Measurements from ENCODE around the gene ITPR3.
A peak's percentile ranks its signal among the peaks of the same experiment; 100 is the strongest.

DNA sequence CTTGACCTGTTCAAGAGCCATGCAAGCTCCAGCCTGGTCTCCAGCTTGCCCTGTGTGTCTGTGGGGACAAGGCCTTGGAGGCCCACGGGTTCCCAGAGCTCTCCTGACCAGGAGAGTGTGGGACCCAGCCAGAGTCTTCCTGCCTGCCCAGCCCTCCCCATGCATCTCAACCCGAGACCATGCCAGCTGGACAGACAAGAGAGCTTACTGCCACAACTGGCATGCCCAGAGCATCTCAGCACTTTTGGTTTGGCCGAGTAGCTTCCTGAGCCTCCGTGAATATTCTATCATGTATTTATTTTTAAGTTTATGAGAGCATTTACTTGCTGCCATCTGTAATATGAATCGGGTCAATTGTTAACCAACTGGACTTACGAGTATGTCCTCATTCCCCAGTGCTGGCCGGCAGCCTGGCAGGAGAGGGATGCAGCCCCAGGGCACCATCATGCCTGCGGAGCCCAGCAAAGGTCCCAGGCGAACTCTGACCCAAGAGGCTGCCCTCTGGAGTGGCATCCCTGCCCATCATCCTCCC is 110.7 kb downstream of the ITPR3 start:
- no peak for TF ChIP-seq YY1 (IDR thresholded peaks at IDR 0.05)
- TF ChIP-seq, protein P1, sequence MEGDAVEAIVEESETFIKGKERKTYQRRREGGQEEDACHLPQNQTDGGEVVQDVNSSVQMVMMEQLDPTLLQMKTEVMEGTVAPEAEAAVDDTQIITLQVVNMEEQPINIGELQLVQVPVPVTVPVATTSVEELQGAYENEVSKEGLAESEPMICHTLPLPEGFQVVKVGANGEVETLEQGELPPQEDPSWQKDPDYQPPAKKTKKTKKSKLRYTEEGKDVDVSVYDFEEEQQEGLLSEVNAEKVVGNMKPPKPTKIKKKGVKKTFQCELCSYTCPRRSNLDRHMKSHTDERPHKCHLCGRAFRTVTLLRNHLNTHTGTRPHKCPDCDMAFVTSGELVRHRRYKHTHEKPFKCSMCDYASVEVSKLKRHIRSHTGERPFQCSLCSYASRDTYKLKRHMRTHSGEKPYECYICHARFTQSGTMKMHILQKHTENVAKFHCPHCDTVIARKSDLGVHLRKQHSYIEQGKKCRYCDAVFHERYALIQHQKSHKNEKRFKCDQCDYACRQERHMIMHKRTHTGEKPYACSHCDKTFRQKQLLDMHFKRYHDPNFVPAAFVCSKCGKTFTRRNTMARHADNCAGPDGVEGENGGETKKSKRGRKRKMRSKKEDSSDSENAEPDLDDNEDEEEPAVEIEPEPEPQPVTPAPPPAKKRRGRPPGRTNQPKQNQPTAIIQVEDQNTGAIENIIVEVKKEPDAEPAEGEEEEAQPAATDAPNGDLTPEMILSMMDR (IDR thresholded peaks at IDR 0.05; ENCODE audit: low read depth, low read length, missing input control): no peak
- TF ChIP-seq, protein P2, sequence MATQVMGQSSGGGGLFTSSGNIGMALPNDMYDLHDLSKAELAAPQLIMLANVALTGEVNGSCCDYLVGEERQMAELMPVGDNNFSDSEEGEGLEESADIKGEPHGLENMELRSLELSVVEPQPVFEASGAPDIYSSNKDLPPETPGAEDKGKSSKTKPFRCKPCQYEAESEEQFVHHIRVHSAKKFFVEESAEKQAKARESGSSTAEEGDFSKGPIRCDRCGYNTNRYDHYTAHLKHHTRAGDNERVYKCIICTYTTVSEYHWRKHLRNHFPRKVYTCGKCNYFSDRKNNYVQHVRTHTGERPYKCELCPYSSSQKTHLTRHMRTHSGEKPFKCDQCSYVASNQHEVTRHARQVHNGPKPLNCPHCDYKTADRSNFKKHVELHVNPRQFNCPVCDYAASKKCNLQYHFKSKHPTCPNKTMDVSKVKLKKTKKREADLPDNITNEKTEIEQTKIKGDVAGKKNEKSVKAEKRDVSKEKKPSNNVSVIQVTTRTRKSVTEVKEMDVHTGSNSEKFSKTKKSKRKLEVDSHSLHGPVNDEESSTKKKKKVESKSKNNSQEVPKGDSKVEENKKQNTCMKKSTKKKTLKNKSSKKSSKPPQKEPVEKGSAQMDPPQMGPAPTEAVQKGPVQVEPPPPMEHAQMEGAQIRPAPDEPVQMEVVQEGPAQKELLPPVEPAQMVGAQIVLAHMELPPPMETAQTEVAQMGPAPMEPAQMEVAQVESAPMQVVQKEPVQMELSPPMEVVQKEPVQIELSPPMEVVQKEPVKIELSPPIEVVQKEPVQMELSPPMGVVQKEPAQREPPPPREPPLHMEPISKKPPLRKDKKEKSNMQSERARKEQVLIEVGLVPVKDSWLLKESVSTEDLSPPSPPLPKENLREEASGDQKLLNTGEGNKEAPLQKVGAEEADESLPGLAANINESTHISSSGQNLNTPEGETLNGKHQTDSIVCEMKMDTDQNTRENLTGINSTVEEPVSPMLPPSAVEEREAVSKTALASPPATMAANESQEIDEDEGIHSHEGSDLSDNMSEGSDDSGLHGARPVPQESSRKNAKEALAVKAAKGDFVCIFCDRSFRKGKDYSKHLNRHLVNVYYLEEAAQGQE (IDR thresholded peaks at IDR 0.05): no peak
- no peak for TF ChIP-seq RAD21 (IDR thresholded peaks at IDR 0.05)
- peak in 1 of 2 donors; percentile 32 for TF ChIP-seq HNF4A (conservative IDR thresholded peaks at IDR 0.05)
- TF ChIP-seq, protein P3, sequence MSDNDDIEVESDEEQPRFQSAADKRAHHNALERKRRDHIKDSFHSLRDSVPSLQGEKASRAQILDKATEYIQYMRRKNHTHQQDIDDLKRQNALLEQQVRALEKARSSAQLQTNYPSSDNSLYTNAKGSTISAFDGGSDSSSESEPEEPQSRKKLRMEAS (IDR thresholded peaks at IDR 0.05): no peak
- no peak for TF ChIP-seq TAF1 (conservative IDR thresholded peaks at IDR 0.05)
- TF ChIP-seq GABPA (IDR thresholded peaks at IDR 0.05 in 1 of 2, conservative IDR thresholded peaks at IDR 0.05 in 1 of 2): no peak
- TF ChIP-seq SP1 (IDR thresholded peaks at IDR 0.05): peak; percentile 46
- TF ChIP-seq, protein P4, sequence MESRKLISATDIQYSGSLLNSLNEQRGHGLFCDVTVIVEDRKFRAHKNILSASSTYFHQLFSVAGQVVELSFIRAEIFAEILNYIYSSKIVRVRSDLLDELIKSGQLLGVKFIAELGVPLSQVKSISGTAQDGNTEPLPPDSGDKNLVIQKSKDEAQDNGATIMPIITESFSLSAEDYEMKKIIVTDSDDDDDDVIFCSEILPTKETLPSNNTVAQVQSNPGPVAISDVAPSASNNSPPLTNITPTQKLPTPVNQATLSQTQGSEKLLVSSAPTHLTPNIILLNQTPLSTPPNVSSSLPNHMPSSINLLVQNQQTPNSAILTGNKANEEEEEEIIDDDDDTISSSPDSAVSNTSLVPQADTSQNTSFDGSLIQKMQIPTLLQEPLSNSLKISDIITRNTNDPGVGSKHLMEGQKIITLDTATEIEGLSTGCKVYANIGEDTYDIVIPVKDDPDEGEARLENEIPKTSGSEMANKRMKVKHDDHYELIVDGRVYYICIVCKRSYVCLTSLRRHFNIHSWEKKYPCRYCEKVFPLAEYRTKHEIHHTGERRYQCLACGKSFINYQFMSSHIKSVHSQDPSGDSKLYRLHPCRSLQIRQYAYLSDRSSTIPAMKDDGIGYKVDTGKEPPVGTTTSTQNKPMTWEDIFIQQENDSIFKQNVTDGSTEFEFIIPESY (IDR thresholded peaks at IDR 0.05): no peak
- no peak for TF ChIP-seq EGR1 (IDR thresholded peaks at IDR 0.05; ENCODE audit: low read depth in 2 of 2)
- TF ChIP-seq, protein P5, sequence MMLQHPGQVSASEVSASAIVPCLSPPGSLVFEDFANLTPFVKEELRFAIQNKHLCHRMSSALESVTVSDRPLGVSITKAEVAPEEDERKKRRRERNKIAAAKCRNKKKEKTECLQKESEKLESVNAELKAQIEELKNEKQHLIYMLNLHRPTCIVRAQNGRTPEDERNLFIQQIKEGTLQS (IDR thresholded peaks at IDR 0.05): no peak
- TF ChIP-seq RXRA (IDR thresholded peaks at IDR 0.05): peak in 1 of 2 donors; percentile 36
- TF ChIP-seq FOXA1 (IDR thresholded peaks at IDR 0.05): no peak
